HepG2 (cell line): Measurements from ENCODE around the gene PRR11. TPM values are rescaled to one million over a fixed set of nuclear protein-coding genes. Genes with fewer than 3 reads are reported as not detected.
A peak's percentile ranks its signal among the peaks of the same experiment; 100 is the strongest.

Experiments
- ATAC-seq: fragments of 200-7000 bp; cut with Tn5 transposase; 3 replicates; pipeline ENCODE4 v1.9.1; 2020; ENCODE audit warnings: mild to moderate bottlenecking, moderate library complexity
- BruUV-seq: library from RNA; stranded (reverse); fragments of 400-500 nt; replicated peaks from 2 replicates; lab custom pipeline; 2021; lab: Mats Ljungman, UMichigan
- CTCF ChIA-PET: fragments of 300-600 bp; formaldehyde crosslinking; extraction: SDS; loops from one replicate; lab custom pipeline; 2021; ENCODE audit warnings: low total read pairs, inconsistent platforms, low intra/inter-chr PET ratio; lab: Yijun Ruan, JAX
- POLR2A ChIA-PET: fragments of 350-600 bp; sonication (Branson Sonifier 250); formaldehyde crosslinking; loops from one replicate; lab custom pipeline; 2020; ENCODE audit warnings: antibody characterized with exemption, inconsistent platforms; lab: Yijun Ruan, JAX
- DNase-seq: peaks from one replicate; pipeline ENCODE4 v3.0.0-alpha.2; 2015; ENCODE audit warnings: low spot score
- FAIRE-seq: peaks from 3 replicates; lab custom pipeline; 2011; peaks lifted over from hg19 to GRCh38; lab: Jason Lieb, UNC
- H2AFZ ChIP-seq: one replicate; pipeline ENCODE4 v1.6.1; 2011; ENCODE audit warnings: low read length, inconsistent platforms
- H3K27ac ChIP-seq: fragments of 300-600 bp; 3 replicates; pipeline ENCODE4 v1.8.0; 2011; ENCODE audit warnings: mixed run types, mild to moderate bottlenecking, mixed read lengths, low read length, inconsistent platforms; ENCODE audit not compliant: insufficient read depth; ENCODE audit errors: extremely low read length
- H3K27me3 ChIP-seq, 2 experiments: fragments of 200-600 bp in 1 of 2; 2 replicates in 1 of 2; 3 replicates in 1 of 2; pipeline versions ENCODE4 v1.6.0 to v1.8.0; 2011; ENCODE audit warnings: low read length in 2 of 2, mild to moderate bottlenecking in 2 of 2, moderate library complexity in 2 of 2, inconsistent platforms in 1 of 2; ENCODE audit not compliant: insufficient read depth in 2 of 2, control insufficient read depth in 1 of 2
- H3K36me3 ChIP-seq, 2 experiments: fragments of 200-600 bp in 1 of 2; replicated peaks in 1 of 2; 2 replicates in 1 of 2; 3 replicates in 1 of 2; pipeline versions ENCODE4 v1.5.1 to v1.8.0; 2011; ENCODE audit warnings: low read length in 2 of 2, inconsistent platforms in 1 of 2; ENCODE audit not compliant: insufficient read depth in 2 of 2, control insufficient read depth in 1 of 2
- H3K4me1 ChIP-seq: 2 replicates; pipeline ENCODE4 v1.5.1; 2012; ENCODE audit warnings: low read length, inconsistent platforms; ENCODE audit not compliant: insufficient read depth
- H3K4me2 ChIP-seq: 2 replicates; pipeline ENCODE4 v1.6.0; 2011; ENCODE audit warnings: low read depth, low read length, inconsistent platforms
- H3K4me3 ChIP-seq, 3 experiments: fragments of 200-600 bp in 1 of 3; sonication (generic), shearing (Covaris generic) in 1 of 3; replicated peaks in 1 of 3; 2 replicates each; pipeline ENCODE4 v1.5.1; 2011 to 2016; ENCODE audit warnings: low read length in 3 of 3, inconsistent platforms in 2 of 3, low read depth in 2 of 3, mild to moderate bottlenecking in 2 of 3, control low read depth in 1 of 3, mixed read lengths in 1 of 3; ENCODE audit not compliant: insufficient read depth in 1 of 3
- H3K79me2 ChIP-seq: one replicate; pipeline ENCODE4 v1.6.1; 2011; ENCODE audit warnings: low read length, inconsistent platforms; ENCODE audit not compliant: insufficient read depth
- H3K9ac ChIP-seq: 2 replicates; pipeline ENCODE4 v1.6.0; 2011; ENCODE audit warnings: mild to moderate bottlenecking, low read depth, low read length, inconsistent platforms; ENCODE audit not compliant: insufficient read depth
- H3K9me3 ChIP-seq: 2 replicates; pipeline ENCODE4 v1.5.1; 2012; ENCODE audit warnings: mild to moderate bottlenecking, low read length
- H4K20me1 ChIP-seq: 2 replicates; pipeline ENCODE4 v1.6.0; 2011; ENCODE audit warnings: inconsistent platforms, mild to moderate bottlenecking, low read length, moderate library complexity; ENCODE audit not compliant: insufficient read depth
- ELF1 ChIP-seq: sonication (generic); formaldehyde crosslinking; IDR thresholded peaks from 2 replicates; pipeline ENCODE4 v1.4.0; 2020; ENCODE audit warnings: missing genetic modification reagents
- WIZ ChIP-seq: sonication (generic); formaldehyde crosslinking; IDR thresholded peaks from 2 replicates; pipeline ENCODE4 v1.5.1; 2020; ENCODE audit warnings: mild to moderate bottlenecking, missing genetic modification reagents
- ZNF121 ChIP-seq: sonication (generic); formaldehyde crosslinking; IDR thresholded peaks from 2 replicates; pipeline ENCODE4 v1.5.0; 2020; ENCODE audit warnings: mild to moderate bottlenecking, missing genetic modification reagents
- ZNF354B ChIP-seq: sonication (generic); formaldehyde crosslinking; IDR thresholded peaks from 2 replicates; pipeline ENCODE4 v1.8.0; 2022; ENCODE audit warnings: mild to moderate bottlenecking, missing genetic modification reagents
- in situ Hi-C: cut with HindIII; loops from 2 replicates; pipeline ENCODE4 v1.10.0; 2017; ENCODE audit warnings: low pct_unique_long_range_greater_than_20kb; ENCODE audit not compliant: extremely low pct_ligation_motif_present
- intact Hi-C: fragments of 100-400 bp; cut with micrococcal nuclease; formaldehyde crosslinking; loops from one replicate; pipeline ENCODE4 v1.10.0; 2022; ENCODE audit not compliant: unreplicated experiment
- polyA plus RNA-seq, 8 experiments: library from polyadenylated mRNA; depleted of rRNA in 3 of 8; stranded (reverse) in 7 of 8; unstranded in 1 of 8; fragments of >200 nt; fragmentation: Illumina TruSeq in 4 of 8; extraction: Trizol in 4 of 8; gene quantifications; 2 replicates each; pipeline versions ENCODE4 v1.2.1 to v1.2.3, GENCODE V29; 2011 to 2016; ENCODE audit warnings: low read depth in 4 of 8, missing spikeins in 1 of 8, mixed read lengths in 1 of 8; ENCODE audit not compliant: insufficient read depth in 1 of 8
- total RNA-seq, 5 experiments: library from RNA; depleted of rRNA; stranded (reverse); fragments of >200 nt; fragmentation: Illumina TruSeq; extraction: Trizol; gene quantifications; 2 replicates each; pipeline ENCODE4 v1.2.3, GENCODE V29; 2016; ENCODE audit warnings: low read depth in 1 of 5
- TF ChIP-seq, protein P1 (sequence below): sonication (generic); formaldehyde crosslinking; IDR thresholded peaks from 2 replicates; pipeline ENCODE4 v1.8.0; 2022; ENCODE audit warnings: missing genetic modification reagents, mild to moderate bottlenecking, borderline replicate concordance
- TF ChIP-seq, protein P2 (sequence below): sonication (generic); formaldehyde crosslinking; IDR thresholded peaks from 2 replicates; pipeline ENCODE4 v1.8.1; 2023; ENCODE audit warnings: missing genetic modification reagents, mild to moderate bottlenecking, borderline replicate concordance
- TF ChIP-seq, protein P3 (sequence below): sonication (generic); formaldehyde crosslinking; IDR thresholded peaks from 2 replicates; pipeline ENCODE4 v1.4.0; 2020; ENCODE audit warnings: missing genetic modification reagents

PRR11 gene
- total and polyA plus RNA-seq, 2 of the 13 experiments (the other 11 are each of a cell fraction or from before 2014, with no cell fraction given), result 35.7 to 39.2 TPM

DNA sequence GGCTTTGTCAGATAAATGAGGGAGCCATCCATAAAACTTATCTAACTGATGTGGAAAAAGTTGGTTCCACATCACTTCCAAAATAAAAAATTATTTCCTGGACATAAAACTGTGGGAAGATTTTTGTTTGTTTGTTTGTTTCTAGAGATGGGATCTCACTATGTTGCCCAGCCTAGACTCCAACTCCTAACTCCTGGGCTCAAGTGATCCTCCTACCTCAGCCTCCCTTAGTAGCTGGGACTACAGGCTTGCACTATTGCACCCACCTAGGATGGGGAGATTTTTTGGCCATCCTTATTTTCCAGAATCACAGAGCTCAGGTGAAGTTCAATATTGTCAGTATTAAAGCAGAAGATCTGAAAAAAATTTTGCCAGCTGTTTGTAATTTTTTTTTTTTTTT is 30.5 kb downstream of the PRR11 start:
- DNase-seq, result no peak
- intact Hi-C loops, result no loop called here
- no peaks in the 10 kb centered on the region for H3K79me2 ChIP-seq
- ChIA-PET POLR2A (interaction anchor here (0.7 kb wide), 1 partner anchor 24 kb away, joined by 3 read pairs; no protein-coding TSS in a partner anchor), CTCF (no interaction called here)
- BruUV-seq, result TSS peak; percentile 39
- ATAC-seq, result no peak
- no peak for FAIRE-seq
- no peaks in the 10 kb centered on the region for H3K4me1 ChIP-seq
- H4K20me1 ChIP-seq, result no peaks in the 10 kb centered on the region
- no peaks in the 10 kb centered on the region for H3K9me3 ChIP-seq
- H2AFZ ChIP-seq, result no peak overlapping the region
- H3K36me3 ChIP-seq, result peaks cover 16 to 39% of the 10 kb centered on the region in 2 experiments
- H3K4me2 ChIP-seq, result no peak overlapping the region
- no peaks in the 10 kb centered on the region for H3K27me3 ChIP-seq
- in situ Hi-C loops, result no loop called here
- TF ChIP-seq ZNF121 (CRISPR knock-in tag) (peak; percentile 53; the same call in 1 of the 2 replicates), WIZ (CRISPR knock-in tag) (no peak), ELF1 (CRISPR knock-in tag) (no peak), ZNF354B (CRISPR knock-in tag) (no peak)
- TF ChIP-seq, protein P1, sequence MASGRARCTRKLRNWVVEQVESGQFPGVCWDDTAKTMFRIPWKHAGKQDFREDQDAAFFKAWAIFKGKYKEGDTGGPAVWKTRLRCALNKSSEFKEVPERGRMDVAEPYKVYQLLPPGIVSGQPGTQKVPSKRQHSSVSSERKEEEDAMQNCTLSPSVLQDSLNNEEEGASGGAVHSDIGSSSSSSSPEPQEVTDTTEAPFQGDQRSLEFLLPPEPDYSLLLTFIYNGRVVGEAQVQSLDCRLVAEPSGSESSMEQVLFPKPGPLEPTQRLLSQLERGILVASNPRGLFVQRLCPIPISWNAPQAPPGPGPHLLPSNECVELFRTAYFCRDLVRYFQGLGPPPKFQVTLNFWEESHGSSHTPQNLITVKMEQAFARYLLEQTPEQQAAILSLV (CRISPR knock-in tag), result no peak
- TF ChIP-seq, protein P2, sequence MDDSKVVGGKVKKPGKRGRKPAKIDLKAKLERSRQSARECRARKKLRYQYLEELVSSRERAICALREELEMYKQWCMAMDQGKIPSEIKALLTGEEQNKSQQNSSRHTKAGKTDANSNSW (CRISPR knock-in tag), result no peak
- TF ChIP-seq, protein P3, sequence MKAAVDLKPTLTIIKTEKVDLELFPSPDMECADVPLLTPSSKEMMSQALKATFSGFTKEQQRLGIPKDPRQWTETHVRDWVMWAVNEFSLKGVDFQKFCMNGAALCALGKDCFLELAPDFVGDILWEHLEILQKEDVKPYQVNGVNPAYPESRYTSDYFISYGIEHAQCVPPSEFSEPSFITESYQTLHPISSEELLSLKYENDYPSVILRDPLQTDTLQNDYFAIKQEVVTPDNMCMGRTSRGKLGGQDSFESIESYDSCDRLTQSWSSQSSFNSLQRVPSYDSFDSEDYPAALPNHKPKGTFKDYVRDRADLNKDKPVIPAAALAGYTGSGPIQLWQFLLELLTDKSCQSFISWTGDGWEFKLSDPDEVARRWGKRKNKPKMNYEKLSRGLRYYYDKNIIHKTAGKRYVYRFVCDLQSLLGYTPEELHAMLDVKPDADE (CRISPR knock-in tag), result no peak
- no peak overlapping the region for H3K9ac ChIP-seq
- no peak overlapping the region for H3K4me3 ChIP-seq
- H3K27ac ChIP-seq, result no peak overlapping the region
